NCI-H446 treated with DMSO at 0.1 percent for 48 hours (cell line): ENCODE data around the gene HPN.
"Not testable (repeated sequence)": the region's sequence is repeated elsewhere in the genome, so short reads cannot be mapped to it uniquely, and the experiment has no call there.

Source experiments
- DNase-seq: peaks from one replicate; lab custom pipeline; 2025; lab: John Stamatoyannopoulos, UW

HPN gene

DNA sequence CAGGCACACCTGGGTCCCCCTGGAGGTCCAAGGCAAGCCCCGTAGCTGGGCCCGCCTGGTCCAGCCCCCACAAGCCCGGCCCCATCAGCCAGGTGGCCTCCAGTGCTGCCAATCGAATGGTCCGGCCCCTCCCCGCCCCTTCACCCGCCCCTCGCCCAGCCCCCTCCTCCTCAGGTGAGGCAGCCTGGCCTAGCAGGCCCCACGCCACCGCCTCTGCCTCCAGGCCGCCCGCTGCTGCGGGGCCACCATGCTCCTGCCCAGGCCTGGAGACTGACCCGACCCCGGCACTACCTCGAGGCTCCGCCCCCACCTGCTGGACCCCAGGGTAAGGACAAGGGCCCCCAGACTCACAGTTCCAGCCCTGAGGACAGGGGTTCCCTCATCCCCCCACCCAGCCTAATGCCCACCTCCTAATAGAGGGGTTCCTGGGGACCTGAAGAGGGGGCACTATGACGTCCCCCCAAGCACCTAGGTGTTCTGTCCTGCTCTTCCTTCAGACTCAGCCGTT is at the start of gene HPN:
Gene HPN (plus strand): TSS at position 174 of the 508 bp plus-strand sequence. CDS start 786 bp downstream, outside the sequence.
- DNase-seq = no peak

DNA sequence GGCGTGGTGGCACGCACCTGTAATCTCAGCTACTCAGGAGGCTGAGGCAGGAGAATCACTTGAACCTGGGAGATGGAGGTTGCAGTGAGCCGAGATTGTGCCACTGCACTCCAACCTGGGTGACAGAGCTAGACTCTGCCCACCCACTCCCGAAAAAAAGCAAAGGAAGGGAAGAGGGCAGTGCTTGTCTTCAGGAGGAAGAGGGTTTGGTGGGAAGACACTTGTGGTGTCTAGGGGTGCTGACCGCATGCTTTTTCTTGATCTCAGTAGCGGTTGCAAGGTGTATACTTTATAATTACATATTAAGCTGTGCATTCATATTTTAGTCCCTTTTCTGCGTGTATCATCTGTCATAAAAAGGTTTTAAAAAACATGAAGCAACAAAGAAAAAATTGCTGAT is 48.9 kb upstream of the HPN start:
- not testable (repeated sequence) for DNase-seq

DNA sequence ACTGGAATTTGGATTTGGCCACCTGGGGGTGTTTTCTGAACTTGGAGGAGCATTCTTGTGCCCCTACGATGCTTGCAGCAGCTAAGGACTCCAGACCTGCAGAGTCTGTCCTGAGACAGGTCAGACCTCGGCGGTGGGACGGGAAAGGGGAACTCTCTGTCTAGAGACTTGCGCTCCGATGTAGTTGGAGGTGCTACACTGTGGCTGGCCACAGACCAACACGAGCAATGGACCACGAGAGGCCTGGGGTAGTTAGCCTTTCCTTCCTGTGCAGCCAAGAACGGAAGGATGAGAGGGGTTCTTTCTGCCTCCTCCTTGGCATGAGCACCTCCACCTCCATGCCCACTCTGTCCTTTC is 47.3 kb upstream of the HPN start:
- DNase-seq = no peak

DNA sequence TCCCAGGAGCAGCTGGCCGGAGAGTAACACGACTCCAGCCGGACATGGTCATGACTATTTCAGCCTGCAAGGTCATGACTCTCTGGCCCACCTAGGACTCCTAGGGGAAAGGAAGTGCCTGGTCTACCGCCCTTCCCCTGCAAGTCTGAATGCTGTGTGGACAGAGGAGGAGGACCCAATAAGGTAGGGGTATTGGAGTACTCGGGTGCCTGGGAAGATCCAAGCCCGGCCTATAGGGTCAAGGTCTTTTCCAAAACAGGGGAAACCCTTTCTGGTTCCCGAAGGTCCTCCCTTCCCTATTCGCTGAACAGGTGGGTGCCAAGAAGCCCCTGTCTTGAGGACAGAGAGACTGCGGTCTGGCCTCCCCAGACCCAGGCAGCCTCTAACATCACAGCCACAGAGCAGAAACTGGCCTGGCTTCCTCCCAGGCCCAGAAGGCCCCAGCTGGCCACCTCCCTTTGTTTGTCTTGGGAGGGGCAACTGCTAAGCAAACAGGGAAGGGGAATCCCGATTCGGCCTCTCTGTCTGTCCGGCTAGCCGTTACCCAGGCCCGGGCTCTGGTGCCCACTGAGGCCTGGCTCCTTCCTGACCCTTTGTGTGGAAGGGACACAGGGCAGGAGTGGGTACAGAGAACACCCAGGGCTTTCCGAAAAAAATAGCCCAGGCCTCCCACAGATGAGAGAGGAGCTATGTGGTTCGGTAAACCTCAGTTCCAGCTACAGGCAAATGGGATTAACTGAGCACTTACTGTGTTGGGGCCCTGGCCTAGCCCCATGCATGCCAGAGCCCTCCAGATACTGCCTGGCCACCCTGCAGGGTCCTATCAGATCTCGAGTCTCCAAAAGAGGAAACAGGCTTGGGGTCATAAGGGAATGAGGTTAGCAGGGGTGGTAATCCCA is 46.6 kb upstream of the HPN start:
- no peak for DNase-seq

DNA sequence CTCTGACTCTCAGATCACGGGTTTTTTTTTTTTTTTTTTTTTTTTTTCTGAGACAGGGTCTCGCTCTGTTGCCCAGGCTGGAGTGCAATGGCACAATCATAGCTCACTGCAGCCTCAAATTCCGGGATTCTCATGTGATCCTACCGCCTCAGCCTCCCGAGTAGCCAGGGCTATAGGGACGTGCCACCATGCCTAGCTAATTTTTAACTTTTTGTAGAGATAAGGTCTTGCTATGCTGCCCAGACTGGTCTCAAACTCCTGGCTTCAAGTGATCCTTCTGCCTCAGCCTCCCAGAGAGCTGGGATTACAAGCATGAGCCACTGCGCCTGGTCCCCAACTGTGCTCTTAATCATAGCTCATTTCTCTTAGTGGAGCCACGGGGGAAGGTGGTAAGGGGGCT is 46.0 kb upstream of the HPN start:
- no peak for DNase-seq

DNA sequence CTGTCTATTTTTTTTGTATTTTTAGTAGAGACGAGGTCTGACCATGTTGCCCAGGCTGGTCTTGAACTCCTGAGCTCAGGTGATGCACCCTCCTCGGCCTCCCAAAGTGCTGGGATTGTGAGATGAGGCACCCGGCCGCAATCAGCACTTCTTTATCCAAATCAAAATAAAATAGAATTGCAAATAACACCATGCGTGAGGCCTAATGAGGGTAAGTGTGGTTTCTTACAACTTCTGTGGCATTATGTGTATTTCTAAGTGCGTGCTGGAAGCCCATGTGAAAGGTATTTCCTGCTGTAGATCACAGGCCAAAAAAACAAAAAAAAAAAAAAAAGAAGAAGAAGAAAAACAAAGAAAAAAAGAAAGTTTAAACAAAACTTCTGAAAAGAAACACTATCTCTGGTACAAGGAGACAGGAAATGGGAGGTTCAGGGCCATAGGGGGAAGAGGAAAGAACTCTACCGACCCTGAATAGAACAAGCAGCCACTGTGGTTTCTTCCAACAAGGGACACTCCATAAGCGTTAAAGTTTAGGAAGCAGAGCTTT is 44.4 kb upstream of the HPN start:
- DNase-seq = no peak

DNA sequence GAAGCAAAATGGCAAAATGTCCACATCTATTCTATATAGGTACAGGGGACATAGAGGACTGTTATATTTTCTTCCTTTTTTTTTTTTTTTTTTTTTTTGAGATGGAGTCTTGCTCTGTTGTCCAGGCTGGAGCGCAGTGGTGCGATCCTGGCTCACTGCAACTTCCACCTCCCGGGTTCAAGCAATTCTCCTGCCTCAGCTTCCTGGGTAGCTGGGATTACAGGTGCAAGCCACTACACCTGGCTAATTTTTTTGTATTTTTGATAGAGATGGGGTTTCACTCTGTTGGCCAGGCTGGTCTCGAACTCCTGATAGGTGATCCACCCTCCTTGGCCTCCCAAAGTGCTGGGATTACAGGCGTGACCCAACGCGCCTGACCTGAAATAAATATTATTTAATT is 43.3 kb upstream of the HPN start:
- DNase-seq = not testable (repeated sequence)

DNA sequence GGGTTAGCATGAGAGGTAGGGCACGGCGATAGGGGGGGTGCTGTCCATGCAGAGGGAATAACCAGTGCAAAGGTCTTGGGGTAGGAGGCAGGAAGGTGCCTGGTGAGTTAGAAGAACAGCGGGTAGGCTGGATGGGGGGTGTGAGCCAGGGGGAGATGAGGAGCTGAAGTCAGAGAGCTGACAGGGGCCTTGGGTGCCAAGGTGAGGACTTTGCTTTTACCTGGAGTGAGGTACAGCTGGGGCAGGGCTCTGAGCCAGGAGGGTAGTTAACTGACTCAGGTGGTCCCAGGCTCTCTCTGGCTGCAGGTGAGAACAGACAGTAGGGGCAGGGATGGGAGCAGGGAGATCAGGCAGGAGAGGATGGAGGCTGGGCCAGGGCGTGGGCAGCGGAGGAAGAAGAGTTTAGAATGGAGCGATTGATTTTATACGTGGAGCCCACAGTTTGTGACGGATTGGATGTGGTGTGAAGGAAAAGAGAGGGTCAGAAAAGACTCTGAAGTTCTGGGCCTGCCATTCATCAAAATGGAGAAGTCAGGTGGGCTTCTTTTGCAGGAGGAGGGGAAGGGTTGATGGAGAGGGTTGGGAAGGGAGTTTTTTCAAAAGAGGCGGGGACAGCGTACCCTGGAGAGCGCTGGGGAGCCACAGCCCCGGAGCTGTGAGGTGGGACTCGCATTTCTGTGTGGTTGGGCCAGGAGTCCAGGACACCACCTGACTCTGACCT is 42.6 kb upstream of the HPN start:
- DNase-seq = no peak

DNA sequence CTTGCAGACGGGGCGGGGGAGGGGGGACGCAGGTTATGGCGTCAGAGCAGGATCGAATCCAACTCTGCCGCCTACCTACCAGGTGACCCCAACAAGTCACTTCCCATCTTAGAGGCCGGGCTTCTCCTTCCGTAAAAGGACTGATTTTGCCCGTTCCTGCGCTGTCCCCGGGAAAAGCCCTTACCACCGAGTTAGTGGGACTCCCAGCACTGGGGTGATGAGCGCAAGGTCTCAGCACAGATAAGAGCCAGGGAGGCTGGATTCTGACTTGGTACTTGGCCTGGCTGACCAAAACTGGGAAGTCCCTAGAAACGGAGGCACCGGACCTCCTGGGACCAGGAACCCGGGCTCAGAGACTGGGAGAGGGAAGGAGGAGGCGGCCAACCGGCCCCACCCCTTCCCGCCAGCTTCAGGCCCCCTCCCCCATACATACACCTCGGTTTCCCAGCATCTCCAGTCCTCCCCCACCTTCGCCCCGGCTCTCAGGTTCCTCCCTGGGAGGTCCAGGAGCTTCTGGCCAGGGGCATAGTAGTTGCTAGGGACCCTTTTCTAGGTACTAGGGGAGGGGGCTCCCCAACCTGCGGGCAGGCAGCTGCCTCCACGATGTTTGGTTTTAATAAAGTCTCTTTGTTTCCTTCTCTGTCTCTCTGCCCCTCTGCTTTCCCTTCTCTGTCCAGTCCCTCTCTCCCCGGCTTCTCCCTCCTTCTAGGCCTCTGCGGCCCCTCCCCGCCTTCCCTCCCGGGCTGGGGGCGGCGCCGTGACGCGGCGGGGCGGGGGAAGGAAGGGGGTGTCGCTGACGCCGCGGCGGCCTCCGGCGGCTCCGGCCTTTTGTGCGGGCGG is 41.8 kb upstream of the HPN start, which contains the start of gene GRAMD1A:
Gene GRAMD1A (plus strand): TSS at position 826 of the 840 bp plus-strand sequence. CDS start 156 bp downstream, outside the sequence.
- DNase-seq = peak; percentile 60

DNA sequence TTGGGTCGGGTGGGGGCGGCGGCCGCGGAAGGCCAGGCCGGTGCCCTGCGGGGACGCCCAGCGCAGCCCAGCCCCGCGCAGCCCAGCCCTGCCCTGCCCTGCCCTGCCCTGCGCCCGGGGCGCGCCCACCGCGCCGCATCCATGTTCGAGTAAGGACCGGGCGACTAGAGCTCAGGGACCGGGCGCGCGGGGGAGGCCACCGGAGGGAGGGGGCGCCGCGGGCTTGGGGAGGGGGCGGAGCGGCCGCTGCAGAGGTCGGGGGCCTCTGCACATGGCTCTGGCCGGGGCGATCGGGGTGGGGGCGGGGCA is 41.2 kb upstream of the HPN start:
- DNase-seq = no peak

DNA sequence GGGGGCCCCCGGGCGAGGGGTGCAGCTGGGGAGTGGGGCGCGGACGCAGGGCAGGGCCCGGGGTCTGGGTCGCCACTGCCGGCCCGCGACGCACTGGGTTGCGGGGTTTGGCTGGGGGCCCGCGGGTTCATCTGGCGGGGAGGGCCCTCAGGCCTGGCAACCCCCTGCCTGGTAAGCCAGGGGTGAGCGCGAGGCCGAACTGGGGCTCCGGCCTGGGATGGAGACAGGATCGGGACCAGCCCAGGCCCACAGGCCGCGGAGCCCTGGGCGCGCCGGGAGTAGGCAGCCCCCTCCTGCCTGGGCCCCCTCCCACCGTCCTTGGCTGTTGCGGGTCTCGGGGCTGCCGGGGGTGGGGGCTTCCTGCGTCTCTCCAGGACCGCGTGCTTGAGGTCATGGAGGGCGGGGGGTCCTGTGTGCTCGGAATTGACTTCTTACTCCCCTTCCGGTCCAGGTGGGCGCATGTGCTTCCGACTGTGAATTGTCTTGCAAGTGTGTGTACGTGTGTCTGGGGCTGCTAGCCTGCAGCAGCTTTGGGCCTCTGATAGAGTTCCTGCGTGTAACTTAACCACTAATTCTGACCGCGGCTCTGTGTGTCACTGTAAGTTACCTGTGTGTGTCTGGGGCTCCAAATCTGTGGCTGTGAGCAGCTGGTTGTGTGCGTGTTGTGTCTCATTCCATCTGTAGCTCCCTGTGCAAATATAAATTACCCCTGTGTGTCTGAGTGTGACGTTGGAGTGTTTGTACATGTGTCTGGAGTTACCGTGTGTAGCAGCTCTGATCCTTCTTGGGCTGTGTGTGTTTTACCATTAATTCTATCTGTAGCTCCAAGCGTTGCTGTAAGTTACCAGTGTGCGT is 40.6 kb upstream of the HPN start:
- DNase-seq = no peak

DNA sequence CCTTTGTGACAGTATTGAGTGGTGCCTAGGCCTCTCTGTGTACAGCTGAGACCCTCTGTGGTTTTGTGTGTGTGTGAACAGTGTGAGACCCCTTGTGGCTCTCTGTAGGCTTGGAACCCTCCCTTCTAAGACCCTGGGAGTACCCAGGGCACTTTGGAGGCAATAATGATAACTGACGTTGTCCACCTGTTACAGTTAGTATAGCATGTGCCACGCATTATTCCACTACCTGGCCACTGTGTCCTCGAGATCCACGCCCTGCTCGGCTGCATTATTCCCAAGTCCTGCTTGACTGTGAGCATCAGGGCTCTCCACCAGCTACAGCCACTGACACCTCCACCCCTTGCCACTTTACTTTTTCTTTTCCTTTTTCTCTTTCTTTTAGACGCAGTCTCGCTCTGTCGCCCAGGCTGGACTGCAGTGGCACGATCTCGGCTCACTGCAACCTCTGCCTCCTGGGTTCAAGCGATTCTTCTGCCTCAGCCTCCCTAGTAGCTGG is 39.4 kb upstream of the HPN start:
- no peak for DNase-seq

DNA sequence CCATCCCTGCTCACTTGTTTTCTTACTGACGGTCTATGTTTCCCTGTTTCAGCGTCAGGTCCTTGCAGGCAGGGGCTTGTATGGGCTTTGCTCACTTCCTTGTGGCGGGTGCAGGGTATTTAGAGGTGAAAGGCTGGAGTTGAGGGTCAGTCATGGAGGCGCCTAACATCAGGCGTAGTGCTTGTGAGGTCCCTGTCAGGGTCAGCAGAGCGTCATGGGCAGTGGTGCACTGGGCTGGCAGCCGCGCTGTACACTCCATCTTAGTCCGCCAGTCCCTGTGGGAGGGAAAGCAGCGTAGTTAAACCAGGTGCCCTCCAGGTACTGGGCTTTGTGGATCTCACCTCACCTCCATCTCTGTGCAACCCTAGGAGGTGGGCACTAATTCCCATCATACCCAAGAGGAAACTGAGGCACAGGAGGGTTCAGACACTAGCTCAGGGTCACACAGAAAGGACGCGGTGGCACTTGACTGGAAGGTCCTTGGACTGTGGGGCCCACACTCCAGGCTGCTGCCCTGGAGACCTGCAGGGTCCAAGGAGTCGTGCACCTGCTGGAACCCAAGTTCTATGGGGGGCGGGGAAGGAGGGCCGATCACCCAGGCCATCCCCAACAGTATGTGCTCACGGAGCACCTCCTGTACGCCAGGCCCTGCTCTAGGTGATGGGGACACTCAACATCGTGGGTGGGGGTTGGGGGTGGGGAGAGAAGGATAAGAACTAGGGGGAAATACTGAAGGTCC is 36.8 kb upstream of the HPN start:
- DNase-seq = no peak

DNA sequence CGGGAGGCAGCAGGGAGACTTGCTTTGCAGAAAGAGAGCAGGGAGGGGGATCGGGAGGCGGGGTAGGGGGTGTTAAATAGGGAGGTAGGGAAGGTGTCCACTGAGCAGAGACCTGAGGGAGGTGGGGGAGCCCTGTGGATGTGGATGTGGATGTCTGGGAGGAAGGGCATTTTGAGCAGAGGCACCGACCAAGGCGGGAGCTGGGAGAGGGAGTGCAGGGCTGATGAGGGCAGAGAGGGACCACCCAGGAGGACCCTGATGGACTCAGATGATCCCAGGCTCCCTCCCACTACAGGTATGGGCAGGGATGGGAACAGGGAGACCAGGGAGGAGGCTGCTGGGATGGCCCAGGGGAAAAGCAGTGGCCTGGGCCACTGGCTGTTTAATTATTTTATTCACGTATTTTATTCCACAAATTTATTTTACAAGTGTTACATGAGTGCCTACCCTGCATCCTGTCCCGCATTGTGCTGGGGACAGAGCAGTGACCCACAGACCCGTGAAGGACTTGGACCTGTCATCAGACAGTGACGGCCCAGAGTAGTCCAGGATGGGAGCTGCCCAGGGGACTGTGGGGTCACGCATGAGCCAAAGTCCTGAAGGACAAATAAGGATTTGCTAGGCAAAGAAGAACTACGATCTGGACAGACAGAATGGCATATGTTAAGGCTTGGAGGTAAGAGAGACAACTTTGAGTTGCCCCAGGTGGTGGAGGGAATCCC is 36.1 kb upstream of the HPN start:
- DNase-seq = no peak

DNA sequence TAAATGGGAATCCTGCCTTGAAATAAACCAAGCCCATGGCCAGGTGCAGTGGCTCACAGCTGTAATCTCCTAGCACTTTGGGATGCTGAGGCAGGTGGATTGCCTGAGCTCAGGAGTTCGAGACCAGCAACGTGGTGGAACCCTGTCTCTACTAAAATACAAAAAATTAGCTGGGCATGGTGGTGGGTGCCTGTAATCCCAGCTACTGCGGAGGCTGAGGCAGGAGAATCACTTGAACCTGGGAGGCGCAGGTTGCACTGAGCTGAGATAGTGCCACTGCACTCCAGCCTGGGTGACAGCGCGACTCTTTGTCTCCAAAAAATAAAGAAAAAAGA is 35.5 kb upstream of the HPN start:
- DNase-seq = not testable (repeated sequence)

DNA sequence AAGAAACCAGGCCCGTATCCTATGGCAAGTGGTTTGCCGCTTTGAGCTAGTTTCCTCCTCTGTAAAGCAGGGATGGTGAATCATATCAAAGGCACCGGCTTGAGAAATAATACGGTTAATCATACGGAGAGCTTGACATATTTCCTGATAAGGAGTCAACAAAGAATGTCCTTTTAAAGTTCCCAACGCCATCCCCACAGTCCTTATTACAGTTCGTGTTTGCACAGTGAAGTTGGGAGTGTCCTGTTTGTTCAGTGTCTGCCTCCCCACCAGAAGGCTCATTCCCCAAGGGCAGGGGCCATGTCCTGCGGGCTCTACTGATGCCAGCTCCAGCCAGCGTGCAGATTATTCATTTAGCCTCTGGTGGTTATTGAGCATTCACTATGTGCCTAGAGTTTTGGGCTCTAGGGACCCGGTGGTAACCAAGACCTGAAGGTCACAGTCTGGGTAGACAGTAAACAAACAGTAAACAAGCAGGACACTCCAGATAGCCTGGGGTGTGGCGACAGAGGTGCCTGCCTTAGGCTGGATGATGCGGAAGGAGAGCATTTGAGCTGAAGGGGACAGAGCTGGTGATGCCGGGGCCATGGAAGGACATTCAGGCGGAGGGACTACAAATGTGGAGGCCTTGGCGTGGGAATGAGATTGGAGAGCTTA is 35.1 kb upstream of the HPN start:
- DNase-seq = no peak

DNA sequence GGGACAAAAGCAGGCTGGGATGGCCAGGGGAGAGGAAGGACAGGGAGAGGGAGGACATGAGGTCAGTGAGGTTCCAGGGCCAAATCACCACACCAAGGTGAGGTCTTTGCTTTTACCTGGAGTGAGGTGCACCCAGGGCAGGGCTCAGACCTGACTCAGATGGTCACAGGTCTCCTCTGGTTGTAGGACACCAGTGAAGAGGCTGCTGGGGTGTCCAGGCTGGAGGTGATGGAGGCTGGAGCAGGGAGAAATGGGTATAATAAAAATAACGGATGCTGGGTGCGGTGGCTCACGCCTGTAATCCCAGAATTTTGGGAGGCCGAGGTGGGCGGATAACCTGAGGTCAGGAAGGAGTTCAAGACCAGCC is 34.5 kb upstream of the HPN start:
- DNase-seq = no peak

DNA sequence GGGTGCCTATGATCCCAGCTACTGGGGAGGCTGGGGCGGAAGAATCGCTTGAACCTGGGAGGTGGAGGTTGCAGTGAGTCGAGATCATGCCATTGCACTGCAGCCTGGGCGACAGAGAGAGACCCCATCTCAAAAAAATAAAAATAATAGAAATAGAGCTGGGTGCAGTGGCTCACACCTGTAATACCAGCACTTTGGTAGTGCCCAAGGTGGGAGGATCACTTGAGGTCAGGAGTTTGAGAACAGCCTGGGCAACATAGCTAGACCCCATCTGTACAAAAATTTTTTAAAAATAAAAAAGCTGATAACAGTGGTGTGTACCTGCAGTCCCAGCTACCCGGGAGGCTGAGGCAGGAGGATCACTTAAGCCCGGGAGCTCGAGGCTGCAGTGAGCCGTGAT is 34.1 kb upstream of the HPN start:
- DNase-seq = not testable (repeated sequence)

DNA sequence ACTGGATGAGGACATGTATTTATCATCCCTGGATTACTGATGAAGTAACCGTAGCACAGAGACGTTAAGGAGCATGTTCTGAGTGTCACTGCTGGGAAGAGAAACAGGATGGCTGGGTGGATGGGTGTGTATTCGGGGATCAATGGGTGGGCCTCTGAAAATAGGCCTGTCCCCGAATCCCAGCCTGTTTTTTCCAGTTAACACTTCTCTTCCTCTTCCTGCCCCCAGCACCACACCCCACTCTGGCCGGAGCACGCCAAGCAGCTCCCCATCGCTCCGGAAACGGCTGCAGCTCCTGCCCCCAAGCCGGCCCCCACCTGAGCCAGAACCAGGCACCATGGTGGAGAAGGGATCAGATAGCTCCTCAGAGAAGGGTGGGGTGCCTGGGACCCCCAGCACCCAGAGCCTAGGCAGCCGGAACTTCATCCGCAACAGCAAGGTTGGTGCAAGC is 32.6 kb upstream of the HPN start:
- no peak for DNase-seq
